NCI-H2029 treated with DMSO at 0.1 percent for 48 hours (cell line): ENCODE data around the gene NELL1.

Source experiments
- DNase-seq: peaks from one replicate; lab custom pipeline; 2025; lab: John Stamatoyannopoulos, UW

Gene NELL1

GRCh38 chr11:20668131-20668809 is 1.1 kb upstream of the NELL1 start:
- DNase-seq = no peak

GRCh38 chr11:20669820-20670684 is 666 bp downstream of the NELL1 start:
- no peak for DNase-seq

GRCh38 chr11:20670932-20671403 is 1.6 kb downstream of the NELL1 start:
- DNase-seq = peak; percentile 27

GRCh38 chr11:20671856-20672546 is 2.6 kb downstream of the NELL1 start:
- DNase-seq = peak; percentile 74

- DNase-seq = no peak
Observed at GRCh38 chr11:20672575-20672974, 3.2 kb downstream of the NELL1 start.

GRCh38 chr11:20676658-20677057 is 7.3 kb downstream of the NELL1 start:
- no peak for DNase-seq

- DNase-seq = no peak
Observed at GRCh38 chr11:20688761-20689160, 19.4 kb downstream of the NELL1 start.

GRCh38 chr11:20707876-20708275 is 38.5 kb downstream of the NELL1 start:
- DNase-seq = no peak

GRCh38 chr11:20712912-20713311 is 43.5 kb downstream of the NELL1 start:
- no peak for DNase-seq

- DNase-seq = no peak
Observed at GRCh38 chr11:20715464-20715863, 46.1 kb downstream of the NELL1 start.

GRCh38 chr11:20715931-20716330 is 46.5 kb downstream of the NELL1 start:
- DNase-seq = no peak

- no peak for DNase-seq
Observed at GRCh38 chr11:20719821-20720220, 50.4 kb downstream of the NELL1 start.

- DNase-seq = no peak
Observed at GRCh38 chr11:20723366-20723765, 54.0 kb downstream of the NELL1 start.

GRCh38 chr11:20729597-20730105 is 60.3 kb downstream of the NELL1 start:
- peak; percentile 40 for DNase-seq

- DNase-seq = no peak
Observed at GRCh38 chr11:20731676-20732215, 62.4 kb downstream of the NELL1 start.

GRCh38 chr11:20739107-20739506 is 69.7 kb downstream of the NELL1 start:
- DNase-seq = peak; percentile 68

GRCh38 chr11:20739577-20739976 is 70.2 kb downstream of the NELL1 start:
- DNase-seq = peak; percentile 80

GRCh38 chr11:20754933-20755332 is 85.5 kb downstream of the NELL1 start:
- DNase-seq = peak; percentile 60

- DNase-seq = no peak
Observed at GRCh38 chr11:20759541-20759940, 90.2 kb downstream of the NELL1 start.

- DNase-seq = no peak
Observed at GRCh38 chr11:20760811-20761210, 91.4 kb downstream of the NELL1 start.

- peak; percentile 98 for DNase-seq
Observed at GRCh38 chr11:20762116-20762844, 92.9 kb downstream of the NELL1 start.
